Trophoblast cell (in vitro differentiated cells and primary cell): Measurements from ENCODE around the gene ANKLE1.

ENCODE experiments used
- DNase-seq, 2 donors: peaks; one replicate each; pipeline ENCODE4 v3.0.0-alpha.2; 2016
- H2AFZ ChIP-seq: 2 replicates; pipeline ENCODE4 v1.6.1; 2013; ENCODE audit warnings: low read length, moderate library complexity, mild to moderate bottlenecking; ENCODE audit not compliant: insufficient read depth, poor library complexity
- H2AK5ac ChIP-seq: 2 replicates; pipeline ENCODE4 v1.6.1; 2013; ENCODE audit warnings: mild to moderate bottlenecking, low read length
- H2BK120ac ChIP-seq: 2 replicates; pipeline ENCODE4 v1.6.1; 2013; ENCODE audit warnings: low read length, mild to moderate bottlenecking, moderate library complexity; ENCODE audit not compliant: insufficient read depth, poor library complexity
- H2BK12ac ChIP-seq: 2 replicates; pipeline ENCODE4 v1.6.1; 2013; ENCODE audit warnings: mild to moderate bottlenecking, low read length, moderate library complexity
- H2BK5ac ChIP-seq: 2 replicates; pipeline ENCODE4 v1.6.1; 2013; ENCODE audit warnings: low read length, low read depth, moderate library complexity, mild to moderate bottlenecking; ENCODE audit not compliant: poor library complexity
- H3K14ac ChIP-seq: 2 replicates; pipeline ENCODE4 v1.6.1; 2013; ENCODE audit warnings: mild to moderate bottlenecking, low read length
- H3K18ac ChIP-seq: 2 replicates; pipeline ENCODE4 v1.6.1; 2013; ENCODE audit warnings: mild to moderate bottlenecking, low read length
- H3K23ac ChIP-seq: 2 replicates; pipeline ENCODE4 v1.6.1; 2013; ENCODE audit warnings: low read length
- H3K27ac ChIP-seq: 2 replicates; pipeline ENCODE4 v1.5.1; 2013; ENCODE audit warnings: low read depth, mild to moderate bottlenecking, inconsistent platforms, low read length, moderate library complexity
- H3K27me3 ChIP-seq: 2 replicates; pipeline ENCODE4 v1.6.1; 2013; ENCODE audit warnings: inconsistent platforms, mild to moderate bottlenecking, low read length, moderate library complexity; ENCODE audit not compliant: insufficient read depth
- H3K36me3 ChIP-seq, 2 experiments: 1 replicate in 1 of 2; 2 replicates in 1 of 2; pipeline ENCODE4 v1.6.1; 2013; ENCODE audit warnings: low read length in 2 of 2, mild to moderate bottlenecking in 2 of 2, moderate library complexity in 1 of 2; ENCODE audit not compliant: insufficient read depth in 2 of 2, control insufficient read depth in 1 of 2
- H3K4ac ChIP-seq: 2 replicates; pipeline ENCODE4 v1.6.1; 2013; ENCODE audit warnings: low read depth, mild to moderate bottlenecking, low read length, moderate library complexity
- H3K4me1 ChIP-seq, 2 experiments: 1 replicate in 1 of 2; 2 replicates in 1 of 2; pipeline ENCODE4 v1.6.1; 2013; ENCODE audit warnings: low read length in 2 of 2, mild to moderate bottlenecking in 2 of 2, moderate library complexity in 1 of 2; ENCODE audit not compliant: insufficient read depth in 2 of 2, control insufficient read depth in 1 of 2
- H3K4me2 ChIP-seq: 2 replicates; pipeline ENCODE4 v1.6.1; 2013; ENCODE audit warnings: inconsistent platforms, mild to moderate bottlenecking, low read length, moderate library complexity
- H3K4me3 ChIP-seq: 2 replicates; pipeline ENCODE4 v1.5.1; 2013; ENCODE audit warnings: mild to moderate bottlenecking, low read depth, low read length, inconsistent platforms
- H3K79me1 ChIP-seq: one replicate; pipeline ENCODE4 v1.6.1; 2013; ENCODE audit warnings: low read length
- H3K79me2 ChIP-seq: 2 replicates; pipeline ENCODE4 v1.6.1; 2013; ENCODE audit warnings: low read length, mild to moderate bottlenecking; ENCODE audit not compliant: control insufficient read depth, insufficient read depth, poor library complexity
- H3K9ac ChIP-seq: 2 replicates; pipeline ENCODE4 v1.6.1; 2013; ENCODE audit warnings: mild to moderate bottlenecking, low read length
- H3K9me3 ChIP-seq: 2 replicates; pipeline ENCODE4 v1.6.1; 2013; ENCODE audit warnings: low read depth, mild to moderate bottlenecking, control low read depth, inconsistent platforms, low read length; ENCODE audit not compliant: insufficient read depth
- H4K12ac ChIP-seq: 2 replicates; pipeline ENCODE4 v1.6.1; 2013; ENCODE audit warnings: low read depth, mild to moderate bottlenecking, low read length, moderate library complexity
- H4K8ac ChIP-seq: 2 replicates; pipeline ENCODE4 v1.6.1; 2013; ENCODE audit warnings: low read depth, mild to moderate bottlenecking, low read length, moderate library complexity
- H4K91ac ChIP-seq: one replicate; pipeline ENCODE4 v1.6.1; 2013; ENCODE audit warnings: low read depth, mild to moderate bottlenecking, low read length, moderate library complexity
- WGBS: extraction: QIAGEN DNeasy Blood & Tissue Kit; methylation state at CpG from one replicate; pipeline ENCODE4 v1.1.7; 2013; ENCODE audit warnings: missing lambda C conversion rate; ENCODE audit not compliant: insufficient read length, insufficient coverage; ENCODE audit errors: extremely low coverage; 5-methylcytosine and 5-hydroxymethylcytosine counted together

The ANKLE1 gene

GRCh38 chr19:17302391-17303166 lies 20.9 kb downstream of the ANKLE1 start:
- peak overlapping the region; percentile 87 for H3K14ac ChIP-seq
- peak overlapping the region; percentile 85 for H3K4ac ChIP-seq
- peak overlapping the region; percentile 73 for H2AK5ac ChIP-seq
- H3K9me3 ChIP-seq = no peaks in the 10 kb centered on the region
- H3K4me1 ChIP-seq = peaks cover 19 to 27% of the 10 kb centered on the region in 2 experiments
- H3K23ac ChIP-seq = no peak overlapping the region
- peak overlapping the region; percentile 71 for H3K4me3 ChIP-seq
- H3K27ac ChIP-seq = peak overlapping the region; percentile 42
- peak overlapping the region; percentile 64 for H2BK12ac ChIP-seq
- peaks cover 11% of the 10 kb centered on the region for H3K79me2 ChIP-seq
- H4K91ac ChIP-seq = peak overlapping the region; percentile 93
- no peaks in the 10 kb centered on the region for H3K27me3 ChIP-seq
- peak; percentile 65 to 81 for DNase-seq
- peak overlapping the region; percentile 74 for H2AFZ ChIP-seq
- H3K79me1 ChIP-seq = peaks cover 24% of the 10 kb centered on the region
- H3K4me2 ChIP-seq = peak overlapping the region; percentile 95
- H3K36me3 ChIP-seq = peaks cover 11 to 18% of the 10 kb centered on the region in 2 experiments
- H2BK120ac ChIP-seq = peak overlapping the region; percentile 67
- WGBS = no CpG with 5 or more reads among the region's 29 CpGs
- peak overlapping the region; percentile 73 for H3K18ac ChIP-seq
- peak overlapping the region; percentile 68 for H2BK5ac ChIP-seq
- H3K9ac ChIP-seq = peak overlapping the region; percentile 77
- peak overlapping the region; percentile 92 for H4K8ac ChIP-seq
- peak overlapping the region; percentile 90 for H4K12ac ChIP-seq

GRCh38 chr19:17303167-17303939 lies 21.7 kb downstream of the ANKLE1 start, which contains the start of gene ABHD8:
Gene ABHD8, minus strand, starts transcription at chr19:17303425. Its CDS starts 1,809 bp downstream, at chr19:17301616.
- Histone ChIP-seq H3K27ac (peak within 1 kb of the TSS; percentile 42), H2AFZ (peak within 1 kb of the TSS; percentile 74), H2BK120ac (peak within 1 kb of the TSS; percentile 67), H3K18ac (peak within 1 kb of the TSS; percentile 73), H2BK5ac (peak within 1 kb of the TSS; percentile 68), H3K4me3 (peak within 1 kb of the TSS; percentile 71), H4K12ac (peak within 1 kb of the TSS; percentile 90), H3K4me2 (peak within 1 kb of the TSS; percentile 95), H3K27me3 (no peaks in the 10 kb centered on the region), H3K79me2 (peaks cover 11% of the 10 kb centered on the region), H3K4ac (peak within 1 kb of the TSS; percentile 85), H3K4me1 (peaks cover 23 to 32% of the 10 kb centered on the region in 2 experiments), H3K9ac (peak within 1 kb of the TSS; percentile 77), H4K91ac (peak within 1 kb of the TSS; percentile 93), H3K14ac (peak within 1 kb of the TSS; percentile 87), H3K9me3 (no peaks in the 10 kb centered on the region), H4K8ac (peak within 1 kb of the TSS; percentile 92), H2BK12ac (peak within 1 kb of the TSS; percentile 64), H3K36me3 (peaks cover 11 to 16% of the 10 kb centered on the region in 2 experiments), H2AK5ac (peak within 1 kb of the TSS; percentile 73), H3K79me1 (peaks cover 24% of the 10 kb centered on the region), H3K23ac (no peak within 1 kb of the TSS)
- DNase-seq = peak; percentile 97 to 98
- no CpG with 5 or more reads among the region's 52 CpGs for WGBS

DNA sequence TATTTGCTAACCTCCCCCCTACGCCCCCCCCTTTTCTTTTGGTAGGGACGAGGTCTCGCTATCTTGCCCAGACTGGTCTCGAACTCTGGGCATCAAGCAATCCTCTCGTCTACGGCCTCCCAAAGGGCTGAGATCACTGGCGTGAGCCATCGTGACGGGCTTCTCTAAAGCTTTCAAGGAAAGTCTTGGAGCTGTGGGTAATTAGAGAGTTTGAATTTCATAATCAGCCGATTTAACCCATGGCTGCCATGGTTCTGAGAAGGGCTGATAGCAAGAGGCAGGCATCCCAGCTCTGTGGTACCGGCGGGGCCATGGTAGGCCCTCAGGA lies 22.2 kb downstream of the ANKLE1 start:
- Histone ChIP-seq H3K23ac (no peak overlapping the region), H3K9ac (no peak overlapping the region), H3K79me1 (peaks cover 24% of the 10 kb centered on the region), H2BK12ac (peak overlapping the region; percentile 29), H3K4me2 (no peak overlapping the region), H4K91ac (no peak overlapping the region), H3K27ac (no peak overlapping the region), H3K79me2 (peaks cover 11% of the 10 kb centered on the region), H3K4ac (no peak overlapping the region), H4K12ac (no peak overlapping the region), H3K14ac (no peak overlapping the region), H3K36me3 (peaks cover 11 to 16% of the 10 kb centered on the region in 2 experiments), H2BK120ac (no peak overlapping the region), H3K27me3 (no peaks in the 10 kb centered on the region), H3K4me1 (peaks cover 23 to 32% of the 10 kb centered on the region in 2 experiments), H2AFZ (no peak overlapping the region), H3K18ac (no peak overlapping the region), H3K4me3 (no peak overlapping the region), H2BK5ac (no peak overlapping the region), H4K8ac (no peak overlapping the region), H2AK5ac (no peak overlapping the region), H3K9me3 (no peaks in the 10 kb centered on the region)
- no CpG with 5 or more reads among the region's 12 CpGs for WGBS
- no peak for DNase-seq

DNA sequence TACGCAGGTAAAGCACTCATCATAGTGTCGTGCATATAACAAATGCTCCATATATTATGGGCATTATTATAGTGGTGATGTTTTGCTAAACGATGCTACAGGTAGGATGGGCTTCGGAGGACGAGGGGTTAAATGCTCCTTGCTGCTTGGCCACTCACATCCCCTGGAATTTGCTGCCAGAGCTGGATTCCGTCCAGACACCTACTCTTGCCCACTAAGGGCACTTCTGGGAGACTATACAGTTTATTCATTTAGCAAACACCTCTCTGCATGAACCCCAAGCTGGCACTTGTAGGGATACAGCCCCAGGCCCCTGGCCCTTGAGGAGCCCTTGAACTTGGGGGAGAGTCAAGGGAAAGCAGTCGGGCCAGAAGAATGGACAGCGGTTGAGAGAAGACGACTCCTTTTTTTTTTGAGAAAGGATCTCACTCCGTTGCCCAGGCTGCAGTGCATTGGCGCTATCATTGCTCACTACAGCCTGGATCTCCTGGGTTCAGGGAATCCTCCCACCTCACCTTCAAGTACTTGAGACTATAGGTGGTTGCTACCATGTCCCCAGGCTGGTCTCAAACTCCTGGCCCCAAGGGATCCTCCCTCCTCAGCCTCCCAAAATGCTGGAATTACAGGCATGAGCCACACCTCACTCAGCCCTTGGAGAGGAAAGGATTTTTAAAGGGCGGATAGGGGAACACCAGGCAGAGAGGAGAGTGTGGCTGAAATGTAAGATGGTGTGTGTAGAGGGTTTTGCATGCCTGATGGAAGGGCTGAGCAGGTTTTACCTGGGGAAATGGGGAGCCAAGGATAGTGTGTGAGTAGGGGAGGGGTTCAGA lies 22.9 kb downstream of the ANKLE1 start:
- H2BK120ac ChIP-seq = no peak overlapping the region
- peak overlapping the region; percentile 41 for H4K91ac ChIP-seq
- WGBS = no CpG with 5 or more reads among the region's 12 CpGs
- no peaks in the 10 kb centered on the region for H3K9me3 ChIP-seq
- H4K8ac ChIP-seq = no peak overlapping the region
- H3K18ac ChIP-seq = no peak overlapping the region
- peaks cover 23 to 32% of the 10 kb centered on the region in 2 experiments for H3K4me1 ChIP-seq
- H3K4me3 ChIP-seq = no peak overlapping the region
- H3K4me2 ChIP-seq = peak overlapping the region; percentile 4
- no peak overlapping the region for H3K9ac ChIP-seq
- H3K79me1 ChIP-seq = peaks cover 27% of the 10 kb centered on the region
- no peak overlapping the region for H2BK5ac ChIP-seq
- H2AFZ ChIP-seq = no peak overlapping the region
- peaks cover 11 to 16% of the 10 kb centered on the region in 2 experiments for H3K36me3 ChIP-seq
- H3K27me3 ChIP-seq = no peaks in the 10 kb centered on the region
- DNase-seq = peak in 1 of 2 donors; percentile 70
- no peak overlapping the region for H3K14ac ChIP-seq
- no peak overlapping the region for H2BK12ac ChIP-seq
- H3K23ac ChIP-seq = no peak overlapping the region
- H4K12ac ChIP-seq = no peak overlapping the region
- H2AK5ac ChIP-seq = no peak overlapping the region
- H3K27ac ChIP-seq = no peak overlapping the region
- no peak overlapping the region for H3K4ac ChIP-seq
- peaks cover 14% of the 10 kb centered on the region for H3K79me2 ChIP-seq
